ENCODE results near the gene PRKCH. TPM values are rescaled to one million over a fixed set of nuclear protein-coding genes. Genes with fewer than 3 reads are reported as not detected.

PRKCH gene
- total and polyA plus RNA-seq, 9 of the 15 experiments (the other 6 are each of a cell fraction or from before 2014, with no cell fraction given), result 0.61 to 4.4 (median 4.0) TPM

- 0% methylated on average over 3 of the region's 3 CpGs for WGBS (ENCODE audit: insufficient coverage, low coverage, missing lambda C conversion rate)
- CTCF ChIA-PET (ENCODE audit: low intra/inter-chr PET ratio), result no interaction called here
- ATAC-seq (no peak), FAIRE-seq (no peak), DNase-seq (ENCODE audit: extremely low read depth in 1 of 4, low spot score in 3 of 4) (no peak)
- Histone ChIP-seq H3K79me2 (ENCODE audit: control insufficient read depth, insufficient read depth, low read length) (no peaks in the 10 kb centered on the region), H3K27ac (ENCODE audit: extremely low read depth, low read depth, low read length) (no peak overlapping the region), H3K9ac (ENCODE audit: insufficient read depth in 1 of 2, low read depth in 2 of 2, low read length in 2 of 2) (no peak overlapping the region), H3K4me3 (no peak overlapping the region), H4K20me1 (replicated peaks; ENCODE audit: control insufficient read depth, insufficient read depth, low read length) (no peaks in the 10 kb centered on the region), H3K9me3 (replicated peaks; ENCODE audit: control insufficient read depth, insufficient read depth, low read depth, low read length) (no peaks in the 10 kb centered on the region), H2AFZ (ENCODE audit: low read depth, low read length) (no peak overlapping the region), H3K4me2 (ENCODE audit: insufficient read depth, low read length) (no peak overlapping the region), H3K9me1 (ENCODE audit: control insufficient read depth, insufficient read depth, low read length) (no peaks in the 10 kb centered on the region), H3K27me3 (ENCODE audit: control insufficient read depth in 2 of 2, insufficient read depth in 2 of 2, low read length in 2 of 2) (no peaks in the 10 kb centered on the region; a peak in 1 of 5 replicates), H3K36me3 (ENCODE audit: control insufficient read depth, insufficient read depth, low read length) (no peaks in the 10 kb centered on the region), H3K4me1 (replicated peaks in 1 of 2; ENCODE audit: control insufficient read depth in 2 of 2, insufficient read depth in 2 of 2, low read length in 2 of 2) (no peaks in the 10 kb centered on the region)
- intact Hi-C loops (cut with micrococcal nuclease), result no loop called here
- no peak for TF ChIP-seq MYBL2 (IDR thresholded peaks at IDR 0.05; ENCODE audit: low read depth)
- TF ChIP-seq MYBL2 (CRISPR knock-in tag; IDR thresholded peaks at IDR 0.05; ENCODE audit: borderline replicate concordance), result no peak
- no peak for TF ChIP-seq FIP1L1 (IDR thresholded peaks at IDR 0.05; ENCODE audit: low read depth, low read length, poor library complexity, severe bottlenecking)
- no peak for TF ChIP-seq RAD51 (IDR thresholded peaks at IDR 0.05; ENCODE audit: borderline replicate concordance, low read depth)
- BruUV-seq (replicated peaks), result no TSS peak
- in situ Hi-C loops (cut with MboI), result loop anchor here (25.0 kb wide), 1 partner anchor 828 kb away; no protein-coding TSS in a partner anchor
- POLR2A ChIA-PET, result no interaction called here
Observed at GRCh38 chr14:61284001-61284400, 37.4 kb upstream of the PRKCH start.

- no peaks in the 10 kb centered on the region for H4K20me1 ChIP-seq (replicated peaks; ENCODE audit: control insufficient read depth, insufficient read depth, low read length)
- H3K9me1 ChIP-seq (ENCODE audit: control insufficient read depth, insufficient read depth, low read length), result no peaks in the 10 kb centered on the region
- ATAC-seq (no peak), DNase-seq (ENCODE audit: extremely low read depth in 1 of 4, low spot score in 3 of 4) (no peak), FAIRE-seq (no peak)
- H3K9me3 ChIP-seq (replicated peaks; ENCODE audit: control insufficient read depth, insufficient read depth, low read depth, low read length), result no peaks in the 10 kb centered on the region
- intact Hi-C loops (cut with micrococcal nuclease) (no loop called here), in situ Hi-C loops (cut with MboI) (loop anchor here (25.0 kb wide), 1 partner anchor 827 kb away; no protein-coding TSS in a partner anchor)
- no peak overlapping the region for H2AFZ ChIP-seq (ENCODE audit: low read depth, low read length)
- H3K36me3 ChIP-seq (ENCODE audit: control insufficient read depth, insufficient read depth, low read length), result no peaks in the 10 kb centered on the region
- no peak overlapping the region for H3K9ac ChIP-seq (ENCODE audit: insufficient read depth in 1 of 2, low read depth in 2 of 2, low read length in 2 of 2)
- H3K27ac ChIP-seq (ENCODE audit: extremely low read depth, low read depth, low read length), result no peak overlapping the region
- H3K79me2 ChIP-seq (ENCODE audit: control insufficient read depth, insufficient read depth, low read length), result no peaks in the 10 kb centered on the region
- POLR2A ChIA-PET, result no interaction called here
- H3K4me3 ChIP-seq, result no peak overlapping the region
- no TSS peak for BruUV-seq (replicated peaks)
- TF ChIP-seq RBM25 (IDR thresholded peaks at IDR 0.05; ENCODE audit: low read depth, low read length, severe bottlenecking) (peak; percentile 38), ZNF174 (CRISPR knock-in tag; IDR thresholded peaks at IDR 0.05) (no peak)
- WGBS (ENCODE audit: insufficient coverage, low coverage, missing lambda C conversion rate), result 30% methylated on average over 4 of the region's 4 CpGs
- no peaks in the 10 kb centered on the region for H3K4me1 ChIP-seq (replicated peaks in 1 of 2; ENCODE audit: control insufficient read depth in 2 of 2, insufficient read depth in 2 of 2, low read length in 2 of 2)
- CTCF ChIA-PET (ENCODE audit: low intra/inter-chr PET ratio), result no interaction called here
- no peak overlapping the region for H3K4me2 ChIP-seq (ENCODE audit: insufficient read depth, low read length)
- H3K27me3 ChIP-seq (ENCODE audit: control insufficient read depth in 2 of 2, insufficient read depth in 2 of 2, low read length in 2 of 2), result no peaks in the 10 kb centered on the region; a peak in 1 of 5 replicates
Observed at GRCh38 chr14:61285364-61285763, 36.0 kb upstream of the PRKCH start.
